ENCODE measurements around the gene CSPG5. TPM values are rescaled to one million over a fixed set of nuclear protein-coding genes. Genes with fewer than 3 reads are reported as not detected.

CSPG5 gene
- total and polyA plus RNA-seq, 2 donors (not counting 1 experiment from before 2014, with no cell fraction given) = 0.04 to 0.99 TPM

- no peak for DNase-seq
- ChIA-PET POLR2A (no interaction called here), CTCF (interaction anchor here (0.8 kb wide), 1 partner anchor 197 kb away, joined by 3 read pairs; no protein-coding TSS in a partner anchor)
- Mint-ChIP-seq H3K4me1 (no peaks in the 10 kb centered on the region), H3K27ac (no peak overlapping the region), H3K4me3 (no peak overlapping the region), H3K27me3 (no peaks in the 10 kb centered on the region), H3K9me3 (ENCODE audit: insufficient read depth) (no peaks in the 10 kb centered on the region)
- intact Hi-C loops (cut with micrococcal nuclease) = no loop called here
- no peak for ATAC-seq (ENCODE audit: low read depth)
- H3K36me3 ChIP-seq (replicated peaks in 1 of 2; ENCODE audit: control extremely low read depth in 1 of 2, control insufficient read depth in 1 of 2, extremely low read depth in 1 of 2, insufficient read depth in 2 of 2, low read length in 1 of 2) = peaks cover 5 to 51% of the 10 kb centered on the region in 2 experiments
- no peaks in the 10 kb centered on the region for H4K20me1 ChIP-seq (ENCODE audit: control insufficient read depth, insufficient read depth, low read length, poor library complexity, severe bottlenecking)
- WGBS (ENCODE audit: insufficient coverage) = no CpG with 5 or more reads among the region's 4 CpGs
- H3K79me2 ChIP-seq (ENCODE audit: control insufficient read depth, insufficient read depth, low read length) = no peaks in the 10 kb centered on the region
- H3K4me3 ChIP-seq (ENCODE audit: control extremely low read depth in 1 of 5, extremely low read depth in 1 of 5, insufficient read depth in 1 of 5, low read depth in 2 of 5, low read length in 4 of 5) = no peak overlapping the region
- TF ChIP-seq CTCF (IDR thresholded peaks at IDR 0.05) = no peak
- no peak for TF ChIP-seq EZH2 (IDR thresholded peaks at IDR 0.05; ENCODE audit: borderline replicate concordance, insufficient read depth, low read depth, low read length, poor library complexity, severe bottlenecking)
- H3K9ac ChIP-seq (ENCODE audit: low read length) = no peak overlapping the region
- H3K27ac ChIP-seq (ENCODE audit: low read length in 2 of 2) = no peak overlapping the region
- no peaks in the 10 kb centered on the region for H3K4me1 ChIP-seq (ENCODE audit: control insufficient read depth in 2 of 2, insufficient read depth in 2 of 2, low read length in 2 of 2)
- no peak overlapping the region for H2AFZ ChIP-seq (ENCODE audit: insufficient read depth, low read depth, low read length, poor library complexity, severe bottlenecking)
- H3K27me3 ChIP-seq (replicated peaks in 1 of 4; ENCODE audit: control extremely low read depth in 1 of 4, control insufficient read depth in 3 of 4, insufficient read depth in 4 of 4, low read length in 3 of 4) = no peaks in the 10 kb centered on the region
- no peak overlapping the region for H3K4me2 ChIP-seq (replicated peaks; ENCODE audit: low read depth, low read length, poor library complexity, severe bottlenecking)
- H3K9me3 ChIP-seq (ENCODE audit: control extremely low read depth in 1 of 3, control insufficient read depth in 2 of 3, insufficient read depth in 1 of 3, low read length in 2 of 3) = no peaks in the 10 kb centered on the region
Observed at GRCh38 chr3:47592066-47592795, 13.6 kb upstream of the CSPG5 start.

DNA sequence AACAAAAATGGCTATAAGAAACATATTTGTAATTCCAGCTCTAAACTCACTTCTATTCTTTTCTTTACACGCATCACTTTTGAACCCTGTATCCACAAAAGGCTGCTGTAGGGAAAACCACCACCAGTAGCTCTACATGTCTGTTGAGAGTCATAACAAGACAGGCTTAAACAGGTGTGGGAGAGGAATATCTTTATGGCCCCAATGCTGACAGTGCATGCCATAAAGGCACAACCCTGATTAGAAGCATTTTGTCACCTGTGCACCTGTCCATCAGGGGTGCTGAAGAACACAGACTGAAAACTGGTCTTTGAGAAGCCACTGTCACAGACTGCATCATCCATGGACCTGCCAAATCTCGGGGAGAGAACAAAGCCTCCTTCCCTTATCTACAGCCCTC is 11.6 kb upstream of the CSPG5 start:
- no peak overlapping the region for H3K27ac ChIP-seq (ENCODE audit: low read length in 2 of 2)
- ATAC-seq (ENCODE audit: low read depth) (no peak), DNase-seq (no peak)
- Mint-ChIP-seq H3K27me3 (no peaks in the 10 kb centered on the region), H3K27ac (no peak overlapping the region), H3K4me1 (no peaks in the 10 kb centered on the region), H3K4me3 (no peak overlapping the region), H3K9me3 (ENCODE audit: insufficient read depth) (no peaks in the 10 kb centered on the region)
- no peaks in the 10 kb centered on the region for H3K9me3 ChIP-seq (ENCODE audit: control extremely low read depth in 1 of 3, control insufficient read depth in 2 of 3, insufficient read depth in 1 of 3, low read length in 2 of 3)
- intact Hi-C loops (cut with micrococcal nuclease) = no loop called here
- TF ChIP-seq EZH2 (IDR thresholded peaks at IDR 0.05; ENCODE audit: borderline replicate concordance, insufficient read depth, low read depth, low read length, poor library complexity, severe bottlenecking) = no peak
- no peak for TF ChIP-seq CTCF (IDR thresholded peaks at IDR 0.05)
- CTCF ChIA-PET = interaction anchor here (1.2 kb wide), 1 partner anchor 68 kb away, joined by 3 read pairs; no protein-coding TSS in a partner anchor
- H4K20me1 ChIP-seq (ENCODE audit: control insufficient read depth, insufficient read depth, low read length, poor library complexity, severe bottlenecking) = no peaks in the 10 kb centered on the region
- no peak overlapping the region for H3K9ac ChIP-seq (ENCODE audit: low read length)
- H3K36me3 ChIP-seq (replicated peaks in 1 of 2; ENCODE audit: control extremely low read depth in 1 of 2, control insufficient read depth in 1 of 2, extremely low read depth in 1 of 2, insufficient read depth in 2 of 2, low read length in 1 of 2) = peaks cover 5 to 71% of the 10 kb centered on the region in 2 experiments
- POLR2A ChIA-PET = no interaction called here
- no peaks in the 10 kb centered on the region for H3K4me1 ChIP-seq (ENCODE audit: control insufficient read depth in 2 of 2, insufficient read depth in 2 of 2, low read length in 2 of 2)
- H3K27me3 ChIP-seq (replicated peaks in 1 of 4; ENCODE audit: control extremely low read depth in 1 of 4, control insufficient read depth in 3 of 4, insufficient read depth in 4 of 4, low read length in 3 of 4) = no peaks in the 10 kb centered on the region
- H3K4me2 ChIP-seq (replicated peaks; ENCODE audit: low read depth, low read length, poor library complexity, severe bottlenecking) = no peak overlapping the region
- H3K4me3 ChIP-seq (ENCODE audit: control extremely low read depth in 1 of 5, extremely low read depth in 1 of 5, insufficient read depth in 1 of 5, low read depth in 2 of 5, low read length in 4 of 5) = no peak overlapping the region
- 100% methylated on average over 1 of the region's 2 CpGs for WGBS (ENCODE audit: insufficient coverage)
- H2AFZ ChIP-seq (ENCODE audit: insufficient read depth, low read depth, low read length, poor library complexity, severe bottlenecking) = no peak overlapping the region
- H3K79me2 ChIP-seq (ENCODE audit: control insufficient read depth, insufficient read depth, low read length) = no peaks in the 10 kb centered on the region
